HG02981 (cell line): Measurements from ENCODE around the gene RAMP1.
A peak's percentile ranks its signal among the peaks of the same experiment; 100 is the strongest.
"Not testable (repeated sequence)": the region's sequence is repeated elsewhere in the genome, so short reads cannot be mapped to it uniquely, and the experiment has no call there.

Source experiments
- ATAC-seq: cut with Tn5 transposase; IDR thresholded peaks from one replicate; pipeline ENCODE4 v1.9.1; 2021; ENCODE audit warnings: mild to moderate bottlenecking, moderate library complexity; ENCODE audit not compliant: unreplicated experiment

The RAMP1 gene

GRCh38 chr2:237859533-237860272, at the start of gene RAMP1:
RAMP1 (plus strand) TSS chr2:237859623; CDS start chr2:237859676, 53 bp downstream.
- ATAC-seq, result no peak

- ATAC-seq, result no peak
These were observed 43.8 kb upstream of the RAMP1 start for GRCh38 chr2:237815637-237816036.

- no peak for ATAC-seq
These were observed 42.9 kb upstream of the RAMP1 start for GRCh38 chr2:237816531-237816930.

- ATAC-seq, result no peak
These were observed 41.4 kb upstream of the RAMP1 start for GRCh38 chr2:237818066-237818473.

- no peak for ATAC-seq
These were observed 40.2 kb upstream of the RAMP1 start for GRCh38 chr2:237819231-237819630.

- no peak for ATAC-seq
These were observed 39.0 kb upstream of the RAMP1 start for GRCh38 chr2:237820421-237820820.

GRCh38 chr2:237823544-237823943, 35.9 kb upstream of the RAMP1 start:
- no peak for ATAC-seq

GRCh38 chr2:237824085-237824484, 35.3 kb upstream of the RAMP1 start:
- no peak for ATAC-seq

- ATAC-seq, result no peak
These were observed 31.9 kb upstream of the RAMP1 start for GRCh38 chr2:237827421-237827987.

GRCh38 chr2:237830522-237830921, 28.9 kb upstream of the RAMP1 start:
- ATAC-seq, result no peak

- ATAC-seq, result no peak
These were observed 25.9 kb upstream of the RAMP1 start for GRCh38 chr2:237833546-237833945.

- ATAC-seq, result no peak
These were observed 24.1 kb upstream of the RAMP1 start for GRCh38 chr2:237835372-237835771.

GRCh38 chr2:237841051-237841450, 18.4 kb upstream of the RAMP1 start:
- ATAC-seq, result no peak

GRCh38 chr2:237848940-237849339, 10.5 kb upstream of the RAMP1 start:
- not testable (repeated sequence) for ATAC-seq

- ATAC-seq, result no peak
These were observed 5.1 kb upstream of the RAMP1 start for GRCh38 chr2:237854295-237854694.

GRCh38 chr2:237857791-237858190, 1.6 kb upstream of the RAMP1 start:
- no peak for ATAC-seq

GRCh38 chr2:237858294-237859081, 935 bp upstream of the RAMP1 start:
- ATAC-seq, result peak; percentile 73

GRCh38 chr2:237859082-237859433, 365 bp upstream of the RAMP1 start:
- no peak for ATAC-seq

GRCh38 chr2:237860273-237860935, 981 bp downstream of the RAMP1 start:
- ATAC-seq, result no peak

- ATAC-seq, result no peak
These were observed 2.6 kb downstream of the RAMP1 start for GRCh38 chr2:237861875-237862527.

- no peak for ATAC-seq
These were observed 3.1 kb downstream of the RAMP1 start for GRCh38 chr2:237862528-237862895.
